Measurements from ENCODE around the gene FAM162B. TPM values are rescaled to one million over a fixed set of nuclear protein-coding genes. Genes with fewer than 3 reads are reported as not detected.

FAM162B gene
- not detected for total RNA-seq

DNA sequence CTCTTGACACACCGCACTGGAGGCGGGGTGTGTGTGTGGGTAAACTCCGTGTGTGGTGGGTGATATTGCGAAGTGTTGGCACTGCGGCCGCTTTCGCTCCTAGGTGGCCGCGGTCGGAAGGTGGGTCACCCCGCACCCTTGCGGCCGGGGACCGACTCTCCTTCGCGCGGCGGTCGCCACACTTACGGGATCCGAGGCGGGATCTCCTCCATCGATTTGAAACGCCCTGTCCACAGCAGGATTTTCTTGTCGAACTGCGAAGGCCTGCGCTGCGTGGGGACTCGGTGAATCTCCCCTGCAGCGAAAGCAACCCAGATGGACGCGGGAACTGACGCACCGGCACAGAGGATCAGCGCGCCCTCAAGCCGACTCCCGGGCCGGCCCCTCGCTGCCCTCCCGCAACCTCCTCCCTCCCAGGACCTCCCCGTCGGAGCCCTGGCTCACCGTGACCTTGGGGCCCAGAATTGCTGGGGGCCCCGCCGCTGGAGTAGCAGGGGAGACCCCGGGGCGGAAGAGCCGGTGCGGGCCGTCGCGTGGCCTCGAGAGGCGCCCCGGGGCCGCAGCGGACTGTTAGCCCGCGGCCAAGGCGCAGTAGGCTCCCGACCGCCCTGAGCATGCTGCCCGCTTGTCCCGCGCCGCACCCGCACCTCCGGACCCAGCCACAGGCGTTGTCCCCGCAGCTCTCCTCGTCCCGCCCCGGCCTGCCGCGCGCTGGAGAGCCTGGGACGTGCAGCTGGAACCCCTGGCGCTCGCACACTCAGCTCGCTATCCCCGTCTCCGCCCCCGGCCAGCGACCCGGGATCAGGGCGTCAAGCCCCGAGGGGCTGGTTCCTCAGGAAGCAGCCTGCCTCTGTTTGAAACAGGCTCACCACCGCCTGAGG, at the start of gene FAM162B:
FAM162B (minus strand) TSS at position 759 of the 881 bp plus-strand sequence; CDS start at position 616, 143 bp downstream.
- H3K27me3 Mint-ChIP-seq (ENCODE audit: low read depth): peaks cover 35% of the 10 kb centered on the region
- H3K4me1 Mint-ChIP-seq (ENCODE audit: low read depth): peaks cover 10% of the 10 kb centered on the region
- CTCF ChIA-PET: interaction anchor here (0.7 kb wide), 1 partner anchor 210 kb away, joined by 3 read pairs; no protein-coding TSS in a partner anchor
- no peaks in the 10 kb centered on the region for H3K36me3 Mint-ChIP-seq (ENCODE audit: low read depth)
- intact Hi-C loops (cut with micrococcal nuclease): loop anchor here (5.0 kb wide), 1 partner anchor 502 kb away; the partner anchor contains the start of gene VGLL2
- H3K27ac Mint-ChIP-seq: no peak within 1 kb of the TSS
- no peaks in the 10 kb centered on the region for H3K9me3 Mint-ChIP-seq
- DNase-seq: peak; percentile 14
- peak within 1 kb of the TSS; percentile 61 for H3K4me3 Mint-ChIP-seq

GRCh38 chr6:116812051-116812650, 46.6 kb upstream of the FAM162B start:
- H3K4me3 Mint-ChIP-seq: no peak overlapping the region
- intact Hi-C loops (cut with micrococcal nuclease): no loop called here
- H3K27ac Mint-ChIP-seq: no peak overlapping the region
- CTCF ChIA-PET: no interaction called here
- no peaks in the 10 kb centered on the region for H3K36me3 Mint-ChIP-seq (ENCODE audit: low read depth)
- no peak for DNase-seq
- no peaks in the 10 kb centered on the region for H3K4me1 Mint-ChIP-seq (ENCODE audit: low read depth)
- H3K27me3 Mint-ChIP-seq (ENCODE audit: low read depth): peaks cover 6% of the 10 kb centered on the region
- H3K9me3 Mint-ChIP-seq: peaks cover 13% of the 10 kb centered on the region

DNA sequence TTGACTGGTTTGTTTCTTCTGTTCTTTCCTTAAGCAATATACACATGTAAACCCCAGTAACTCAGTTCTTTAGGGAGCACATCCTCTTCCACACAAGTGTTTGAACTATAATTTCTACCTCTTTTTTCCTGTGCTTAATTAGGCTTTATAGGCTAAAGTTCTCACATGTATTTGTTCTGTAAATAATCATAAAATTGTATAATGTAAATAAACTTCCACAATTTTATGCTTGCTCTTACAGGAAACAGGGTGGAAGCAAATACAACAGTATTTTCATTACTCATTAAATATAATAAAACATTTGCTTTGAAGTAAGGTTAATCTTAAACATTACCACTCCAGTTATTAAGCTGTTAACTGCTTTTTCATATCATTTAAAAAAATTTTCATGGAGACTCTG, 36.5 kb upstream of the FAM162B start:
- DNase-seq: no peak
- intact Hi-C loops (cut with micrococcal nuclease): no loop called here
- H3K36me3 Mint-ChIP-seq (ENCODE audit: low read depth): no peaks in the 10 kb centered on the region
- H3K4me1 Mint-ChIP-seq (ENCODE audit: low read depth): no peaks in the 10 kb centered on the region
- no peaks in the 10 kb centered on the region for H3K9me3 Mint-ChIP-seq
- H3K4me3 Mint-ChIP-seq: no peak overlapping the region
- no peak overlapping the region for H3K27ac Mint-ChIP-seq
- CTCF ChIA-PET: no interaction called here
- H3K27me3 Mint-ChIP-seq (ENCODE audit: low read depth): peaks cover 5% of the 10 kb centered on the region

GRCh38 chr6:116799945-116800344, 34.4 kb upstream of the FAM162B start:
- no peaks in the 10 kb centered on the region for H3K9me3 Mint-ChIP-seq
- intact Hi-C loops (cut with micrococcal nuclease): no loop called here
- H3K4me3 Mint-ChIP-seq: no peak overlapping the region
- H3K27me3 Mint-ChIP-seq (ENCODE audit: low read depth): peaks cover 3% of the 10 kb centered on the region
- H3K27ac Mint-ChIP-seq: no peak overlapping the region
- no peak for DNase-seq
- no peaks in the 10 kb centered on the region for H3K36me3 Mint-ChIP-seq (ENCODE audit: low read depth)
- CTCF ChIA-PET: no interaction called here
- H3K4me1 Mint-ChIP-seq (ENCODE audit: low read depth): no peaks in the 10 kb centered on the region

- CTCF ChIA-PET: interaction anchor here (0.7 kb wide), 1 partner anchor 290 kb away, joined by 3 read pairs; no protein-coding TSS in a partner anchor
- Mint-ChIP-seq H3K27ac (no peak overlapping the region), H3K36me3 (ENCODE audit: low read depth) (no peaks in the 10 kb centered on the region), H3K27me3 (ENCODE audit: low read depth) (no peaks in the 10 kb centered on the region), H3K4me1 (ENCODE audit: low read depth) (no peaks in the 10 kb centered on the region), H3K4me3 (no peak overlapping the region), H3K9me3 (no peaks in the 10 kb centered on the region)
- no peak for DNase-seq
- intact Hi-C loops (cut with micrococcal nuclease): no loop called here
Observed at GRCh38 chr6:116797585-116797984, 32.1 kb upstream of the FAM162B start.

DNA sequence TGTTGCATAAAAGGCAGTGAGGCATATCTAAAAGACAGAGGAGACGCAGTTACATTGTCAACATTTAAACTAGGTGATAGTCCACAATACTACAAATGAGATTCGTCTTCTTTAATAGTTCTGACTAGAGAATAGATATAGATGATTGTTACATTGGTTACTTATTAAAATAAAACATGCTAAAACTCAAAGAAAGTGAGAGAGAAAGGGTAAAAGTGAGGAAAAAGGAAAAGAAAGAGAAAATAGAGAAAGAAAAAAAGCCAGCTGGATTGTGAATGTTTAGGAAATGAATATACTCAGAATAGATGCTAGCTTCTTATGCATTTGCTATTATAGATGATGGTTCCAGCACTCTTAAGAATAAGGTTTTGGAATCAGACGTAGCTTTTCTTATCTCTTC, 27.7 kb upstream of the FAM162B start:
- Mint-ChIP-seq H3K27me3 (ENCODE audit: low read depth) (no peaks in the 10 kb centered on the region), H3K4me1 (ENCODE audit: low read depth) (no peaks in the 10 kb centered on the region), H3K4me3 (no peak overlapping the region), H3K36me3 (ENCODE audit: low read depth) (no peaks in the 10 kb centered on the region), H3K9me3 (no peaks in the 10 kb centered on the region), H3K27ac (no peak overlapping the region)
- CTCF ChIA-PET: no interaction called here
- no peak for DNase-seq
- intact Hi-C loops (cut with micrococcal nuclease): no loop called here

DNA sequence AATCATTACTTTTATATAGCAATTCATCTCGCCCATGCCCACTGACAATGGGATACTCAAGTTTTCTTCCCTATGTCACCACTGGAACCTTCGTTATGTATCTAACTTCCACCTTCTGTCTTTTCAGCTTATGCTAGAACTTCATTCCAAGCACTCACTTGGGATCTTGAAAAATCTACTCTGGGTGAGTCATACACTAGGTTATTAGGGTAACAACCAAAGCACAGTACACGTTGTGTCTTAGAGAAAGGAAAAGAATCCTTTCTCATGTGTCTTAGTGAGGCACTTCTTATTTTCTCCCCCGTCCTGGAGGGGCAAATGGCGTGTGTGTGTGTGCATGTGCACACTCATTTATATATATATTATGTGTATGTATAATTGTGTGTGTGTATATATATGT, 18.3 kb upstream of the FAM162B start:
- Mint-ChIP-seq H3K36me3 (ENCODE audit: low read depth) (no peaks in the 10 kb centered on the region), H3K27ac (no peak overlapping the region), H3K4me3 (no peak overlapping the region), H3K27me3 (ENCODE audit: low read depth) (peaks cover 9% of the 10 kb centered on the region), H3K9me3 (no peaks in the 10 kb centered on the region), H3K4me1 (ENCODE audit: low read depth) (no peaks in the 10 kb centered on the region)
- DNase-seq: no peak
- intact Hi-C loops (cut with micrococcal nuclease): no loop called here
- CTCF ChIA-PET: no interaction called here

DNA sequence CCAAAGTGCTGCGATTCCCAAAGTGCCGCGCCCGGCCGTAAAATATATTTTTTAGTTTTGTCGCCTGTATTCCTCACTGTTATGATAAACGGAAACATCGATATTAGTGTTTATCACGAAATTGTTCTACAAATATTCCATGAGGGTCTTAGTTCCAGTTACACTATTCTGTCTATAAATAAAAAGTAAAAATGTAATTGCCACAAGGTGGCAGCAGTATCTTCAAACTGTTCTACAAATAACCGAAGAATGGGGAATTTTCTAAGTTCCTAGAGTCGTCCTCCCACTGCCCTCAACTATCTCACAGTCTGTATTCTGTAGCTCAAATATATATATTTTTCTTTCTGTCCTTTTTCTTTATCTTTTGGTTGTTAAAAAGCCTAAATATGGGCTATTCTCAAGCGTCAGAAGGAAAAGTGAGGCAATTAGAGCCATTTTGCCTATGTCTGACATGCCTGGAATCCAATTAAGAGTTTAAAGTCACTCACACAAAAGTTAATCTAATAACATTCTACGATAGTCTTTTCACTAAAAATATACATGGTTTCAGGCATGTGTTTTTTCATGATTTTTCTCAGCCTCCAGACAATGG, 14.2 kb upstream of the FAM162B start:
- CTCF ChIA-PET: interaction anchor here (1.1 kb wide), 1 partner anchor 68 kb away, joined by 3 read pairs; no protein-coding TSS in a partner anchor
- Mint-ChIP-seq H3K36me3 (ENCODE audit: low read depth) (no peaks in the 10 kb centered on the region), H3K4me1 (ENCODE audit: low read depth) (no peaks in the 10 kb centered on the region), H3K27me3 (ENCODE audit: low read depth) (peaks cover 9% of the 10 kb centered on the region), H3K9me3 (no peaks in the 10 kb centered on the region), H3K27ac (no peak overlapping the region), H3K4me3 (no peak overlapping the region)
- no peak for DNase-seq
- intact Hi-C loops (cut with micrococcal nuclease): loop anchor here (1.0 kb wide), 3 partner anchors 68 to 486 kb away; partner anchors contain the start of gene VGLL2

DNA sequence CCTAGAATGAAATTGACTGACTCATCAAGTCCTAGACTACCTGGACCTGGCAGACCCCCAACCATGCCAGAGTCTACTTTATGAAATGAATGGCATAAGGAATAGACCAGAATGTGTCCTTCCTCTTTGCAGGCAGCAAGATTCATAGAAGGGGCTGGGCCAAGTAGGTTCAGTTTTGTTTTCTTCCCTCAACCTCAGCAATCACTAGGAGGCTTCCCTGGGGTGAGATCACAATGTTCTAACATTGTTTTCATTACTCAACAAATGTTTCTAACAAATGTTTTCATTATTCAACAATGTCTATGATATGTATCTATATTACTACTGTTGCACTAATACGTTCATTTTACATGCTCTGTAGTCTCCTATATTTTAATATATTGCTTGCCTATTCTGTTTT, 8.4 kb upstream of the FAM162B start:
- Mint-ChIP-seq H3K27me3 (ENCODE audit: low read depth) (peaks cover 7% of the 10 kb centered on the region), H3K4me1 (ENCODE audit: low read depth) (no peaks in the 10 kb centered on the region), H3K4me3 (no peak overlapping the region), H3K9me3 (no peaks in the 10 kb centered on the region), H3K27ac (no peak overlapping the region), H3K36me3 (ENCODE audit: low read depth) (no peaks in the 10 kb centered on the region)
- CTCF ChIA-PET: no interaction called here
- no peak for DNase-seq
- intact Hi-C loops (cut with micrococcal nuclease): loop anchor here (5.0 kb wide), 1 partner anchor 157 kb away; the partner anchor contains the start of gene RSPH4A

- Mint-ChIP-seq H3K9me3 (no peaks in the 10 kb centered on the region), H3K27ac (no peak overlapping the region), H3K36me3 (ENCODE audit: low read depth) (no peaks in the 10 kb centered on the region), H3K4me3 (no peak overlapping the region), H3K27me3 (ENCODE audit: low read depth) (peaks cover 12% of the 10 kb centered on the region), H3K4me1 (ENCODE audit: low read depth) (no peaks in the 10 kb centered on the region)
- DNase-seq: no peak
- intact Hi-C loops (cut with micrococcal nuclease): loop anchor here (5.0 kb wide), 1 partner anchor 155 kb away; the partner anchor contains the start of gene RSPH4A
- CTCF ChIA-PET: no interaction called here
Observed at GRCh38 chr6:116772450-116772849, 6.9 kb upstream of the FAM162B start.

DNA sequence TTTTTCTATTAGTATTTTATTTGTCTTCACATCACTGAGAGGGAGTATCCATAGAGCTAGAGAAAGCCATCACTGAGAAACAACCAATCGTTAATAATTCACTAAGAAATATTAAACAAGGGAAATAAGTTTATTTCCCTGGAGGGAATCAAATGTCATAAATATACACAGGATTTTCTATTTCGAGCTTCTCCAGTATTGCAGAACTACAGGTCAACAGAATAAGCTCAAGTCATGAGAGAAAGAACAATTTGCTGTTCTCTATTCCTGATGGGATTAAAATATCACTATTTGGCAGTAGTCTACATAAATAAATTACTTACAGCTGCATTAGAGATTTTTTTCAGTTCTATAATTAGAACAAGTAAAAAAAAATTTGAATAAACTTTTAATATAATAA, 2.2 kb upstream of the FAM162B start:
- DNase-seq: no peak
- intact Hi-C loops (cut with micrococcal nuclease): loop anchor here (5.0 kb wide), 1 partner anchor 500 kb away; the partner anchor contains the start of gene VGLL2
- no peak overlapping the region for H3K4me3 Mint-ChIP-seq
- H3K27ac Mint-ChIP-seq: no peak overlapping the region
- H3K4me1 Mint-ChIP-seq (ENCODE audit: low read depth): peaks cover 10% of the 10 kb centered on the region
- CTCF ChIA-PET: interaction anchor here (0.8 to 1.2 kb wide), 2 partner anchors 43 to 406 kb away, joined by 3 read pairs; no protein-coding TSS in a partner anchor
- peaks cover 39% of the 10 kb centered on the region for H3K27me3 Mint-ChIP-seq (ENCODE audit: low read depth)
- no peaks in the 10 kb centered on the region for H3K9me3 Mint-ChIP-seq
- H3K36me3 Mint-ChIP-seq (ENCODE audit: low read depth): no peaks in the 10 kb centered on the region

DNA sequence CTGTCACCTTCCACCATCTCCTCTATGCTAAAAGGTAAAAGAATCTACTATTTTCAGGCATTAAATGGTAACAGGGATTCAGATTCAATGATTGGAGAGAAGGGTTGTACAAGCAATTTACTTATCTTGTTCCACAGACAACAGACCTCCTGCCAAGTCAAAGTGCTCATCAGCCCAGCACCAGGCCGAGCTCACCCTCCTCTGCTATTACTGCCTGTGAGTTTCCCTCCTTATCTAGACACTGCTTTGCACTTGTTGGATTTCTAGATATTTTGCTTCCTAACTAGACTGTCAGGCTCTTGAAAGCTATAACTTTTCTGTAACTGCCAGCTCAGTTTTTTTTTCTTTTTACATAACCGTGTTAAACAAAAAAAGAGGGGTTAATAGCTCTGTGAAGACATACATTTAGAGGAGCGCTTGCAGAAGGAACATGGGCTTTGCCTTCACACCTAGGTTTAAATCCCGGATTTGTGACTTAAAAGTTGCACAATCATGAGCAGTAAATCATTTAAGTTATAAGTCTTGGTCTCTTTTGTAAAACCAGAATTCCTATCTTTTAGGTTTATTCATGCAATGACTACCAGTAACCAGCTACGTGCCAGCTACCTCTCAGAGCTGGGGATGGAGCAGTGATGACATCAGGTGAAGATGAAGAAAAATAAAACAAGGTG, 1.1 kb upstream of the FAM162B start:
- no peak overlapping the region for H3K27ac Mint-ChIP-seq
- no peaks in the 10 kb centered on the region for H3K9me3 Mint-ChIP-seq
- no peak for DNase-seq
- H3K4me1 Mint-ChIP-seq (ENCODE audit: low read depth): peaks cover 10% of the 10 kb centered on the region
- no peaks in the 10 kb centered on the region for H3K36me3 Mint-ChIP-seq (ENCODE audit: low read depth)
- CTCF ChIA-PET: interaction anchor here (0.7 kb wide), 1 partner anchor 208 kb away, joined by 3 read pairs; no protein-coding TSS in a partner anchor
- H3K4me3 Mint-ChIP-seq: no peak overlapping the region
- peaks cover 35% of the 10 kb centered on the region for H3K27me3 Mint-ChIP-seq (ENCODE audit: low read depth)
- intact Hi-C loops (cut with micrococcal nuclease): loop anchor here (5.0 kb wide), 1 partner anchor 501 kb away; the partner anchor contains the start of gene VGLL2

All from activated naive CD4-positive, alpha-beta T cell treated with anti-CD3 and anti-CD28 coated beads for 36 hours (primary cell).